H1 (cell line): ENCODE data around the gene DNAL1. TPM values are rescaled to one million over a fixed set of nuclear protein-coding genes. Genes with fewer than 3 reads are reported as not detected.

Source experiments
- CTCF ChIA-PET: fragments of 300-600 bp; sonication (Branson Sonifier 250); formaldehyde crosslinking; loops from one replicate; lab custom pipeline; 2021; ENCODE audit not compliant: partially characterized antibody; lab: Charles Lee
- POLR2A ChIA-PET: fragments of 300-600 bp; sonication (Branson Sonifier 250); formaldehyde crosslinking; loops from one replicate; lab custom pipeline; 2021; ENCODE audit warnings: inconsistent platforms; ENCODE audit not compliant: partially characterized antibody; lab: Charles Lee
- DNase-seq, 2 experiments: peaks; one replicate each; pipeline versions ENCODE4 v3.0.0 to v3.0.0-alpha.2; 2010 to 2022; ENCODE audit warnings: low spot score in 2 of 2, low read depth in 1 of 2, mixed read lengths in 1 of 2
- FAIRE-seq: peaks from 2 replicates; lab custom pipeline; 2011; peaks lifted over from hg19 to GRCh38; lab: Jason Lieb, UNC
- H2AFZ ChIP-seq: 2 replicates; pipeline ENCODE4 v1.8.1; 2012; ENCODE audit warnings: low read length, inconsistent platforms
- H2AK5ac ChIP-seq: 2 replicates; pipeline ENCODE4 v1.6.1; 2013; ENCODE audit warnings: low read depth, low read length
- H2BK120ac ChIP-seq: replicated peaks from 2 replicates; pipeline ENCODE3; 2013; ENCODE audit warnings: low read depth, low read length, inconsistent platforms
- H2BK12ac ChIP-seq: 2 replicates; pipeline ENCODE4 v1.6.1; 2013; ENCODE audit warnings: low read depth, low read length
- H2BK15ac ChIP-seq: 2 replicates; pipeline ENCODE4 v1.6.1; 2013; ENCODE audit warnings: low read length
- H2BK20ac ChIP-seq: 2 replicates; pipeline ENCODE4 v1.6.1; 2013; ENCODE audit warnings: low read length
- H2BK5ac ChIP-seq: 2 replicates; pipeline ENCODE4 v1.6.1; 2013; ENCODE audit warnings: low read depth, low read length
- H3K14ac ChIP-seq: 2 replicates; pipeline ENCODE4 v1.6.1; 2013; ENCODE audit warnings: inconsistent platforms; ENCODE audit not compliant: insufficient read length
- H3K18ac ChIP-seq: 2 replicates; pipeline ENCODE4 v1.6.1; 2013; ENCODE audit warnings: low read length; ENCODE audit errors: extremely low read depth
- H3K23ac ChIP-seq: 2 replicates; pipeline ENCODE4 v1.6.1; 2013; ENCODE audit warnings: inconsistent platforms; ENCODE audit not compliant: insufficient read length
- H3K23me2 ChIP-seq: 2 replicates; pipeline ENCODE4 v1.6.1; 2013; ENCODE audit warnings: low read depth, low read length
- H3K27ac ChIP-seq: 2 replicates; pipeline ENCODE4 v1.6.1; 2011; ENCODE audit warnings: low read depth, low read length, inconsistent platforms
- H3K27me3 ChIP-seq, 4 experiments: replicated peaks in 1 of 4; 1 replicate in 1 of 4; 2 replicates in 3 of 4; pipeline versions ENCODE4 v1.6.1 to v1.8.1; 2011 to 2013; ENCODE audit warnings: low read length in 3 of 4, mild to moderate bottlenecking in 3 of 4, inconsistent platforms in 2 of 4, mixed read lengths in 2 of 4, moderate library complexity in 1 of 4; ENCODE audit not compliant: control insufficient read depth in 3 of 4, insufficient read depth in 3 of 4; ENCODE audit errors: extremely low read depth in 1 of 4
- H3K36me3 ChIP-seq, 4 experiments: 2 replicates each; pipeline versions ENCODE4 v1.6.1 to v1.8.1; 2011 to 2013; ENCODE audit warnings: mild to moderate bottlenecking in 4 of 4, low read length in 3 of 4, moderate library complexity in 2 of 4, control low read depth in 1 of 4, inconsistent platforms in 1 of 4; ENCODE audit not compliant: insufficient read depth in 4 of 4, control insufficient read depth in 2 of 4
- H3K4ac ChIP-seq: replicated peaks from 2 replicates; pipeline ENCODE3; 2013; ENCODE audit warnings: low read length, low read depth, mixed read lengths, inconsistent platforms; ENCODE audit not compliant: insufficient read length
- H3K4me1 ChIP-seq, 4 experiments: replicated peaks in 1 of 4; 1 replicate in 1 of 4; 2 replicates in 3 of 4; pipeline versions ENCODE4 v1.6.1 to v1.8.1; 2011 to 2013; ENCODE audit warnings: low read length in 3 of 4, inconsistent platforms in 2 of 4, mixed read lengths in 1 of 4; ENCODE audit not compliant: insufficient read depth in 4 of 4, control insufficient read depth in 3 of 4
- H3K4me2 ChIP-seq, 2 experiments: 2 replicates each; pipeline versions ENCODE4 v1.6.1 to v1.8.1; 2011 to 2013; ENCODE audit warnings: low read depth in 2 of 2, low read length in 2 of 2, control low read depth in 1 of 2, inconsistent platforms in 1 of 2, mild to moderate bottlenecking in 1 of 2; ENCODE audit not compliant: insufficient read depth in 1 of 2
- H3K4me3 ChIP-seq, 4 experiments: fragments of 200-600, 300-600 bp in 1 of 4; sonication (generic), shearing (Covaris generic), sonication (Bioruptor Twin) in 1 of 4; 2 replicates each; pipeline versions ENCODE4 v1.5.1 to v1.8.1; 2011 to 2016; ENCODE audit warnings: low read length in 4 of 4, low read depth in 3 of 4, control low read depth in 2 of 4, inconsistent platforms in 2 of 4, mild to moderate bottlenecking in 2 of 4, mixed read lengths in 1 of 4, moderate library complexity in 1 of 4; ENCODE audit not compliant: insufficient read depth in 2 of 4; ENCODE audit errors: extremely low read depth in 1 of 4
- H3K56ac ChIP-seq: replicated peaks from 2 replicates; pipeline ENCODE3; 2013; ENCODE audit warnings: low read depth, mild to moderate bottlenecking, mixed read lengths, low read length, inconsistent platforms; ENCODE audit not compliant: insufficient read length
- H3K79me1 ChIP-seq: 2 replicates; pipeline ENCODE4 v1.6.1; 2013; ENCODE audit warnings: low read depth, low read length, control low read depth
- H3K79me2 ChIP-seq, 2 experiments: 2 replicates each; pipeline versions ENCODE4 v1.6.1 to v1.8.1; 2012 to 2013; ENCODE audit warnings: low read length in 2 of 2, mild to moderate bottlenecking in 2 of 2, inconsistent platforms in 1 of 2; ENCODE audit not compliant: insufficient read depth in 2 of 2, control insufficient read depth in 1 of 2
- H3K9ac ChIP-seq, 4 experiments: replicated peaks in 1 of 4; 1 replicate in 1 of 4; 2 replicates in 3 of 4; pipeline versions ENCODE4 v1.6.1 to v1.8.1; 2011 to 2013; ENCODE audit warnings: low read depth in 3 of 4, low read length in 3 of 4, control low read depth in 2 of 4, mild to moderate bottlenecking in 2 of 4, moderate library complexity in 2 of 4, inconsistent platforms in 1 of 4; ENCODE audit errors: extremely low read depth in 1 of 4
- H3K9me3 ChIP-seq, 2 experiments: 2 replicates each; pipeline versions ENCODE4 v1.6.1 to v1.8.1; 2012 to 2013; ENCODE audit warnings: mild to moderate bottlenecking in 2 of 2, moderate library complexity in 2 of 2, control low read depth in 1 of 2, inconsistent platforms in 1 of 2, low read depth in 1 of 2, low read length in 1 of 2, mixed read lengths in 1 of 2; ENCODE audit not compliant: insufficient read depth in 2 of 2
- H4K20me1 ChIP-seq, 2 experiments: replicated peaks in 1 of 2; 2 replicates each; pipeline versions ENCODE3 to v1.8.1; 2011 to 2013; ENCODE audit warnings: inconsistent platforms in 2 of 2, low read length in 2 of 2, mild to moderate bottlenecking in 1 of 2; ENCODE audit not compliant: insufficient read depth in 2 of 2, control insufficient read depth in 1 of 2
- H4K5ac ChIP-seq: 2 replicates; pipeline ENCODE4 v1.6.1; 2013; ENCODE audit warnings: low read length, low read depth, mixed read lengths, inconsistent platforms; ENCODE audit not compliant: insufficient read length
- H4K8ac ChIP-seq: 2 replicates; pipeline ENCODE4 v1.8.0; 2013; ENCODE audit warnings: mild to moderate bottlenecking, moderate library complexity, low read length, inconsistent platforms; ENCODE audit not compliant: insufficient read depth; ENCODE audit errors: extremely low read depth
- H4K91ac ChIP-seq: replicated peaks from 2 replicates; pipeline ENCODE3; 2013; ENCODE audit warnings: low read length, mixed read lengths, inconsistent platforms; ENCODE audit not compliant: insufficient read length
- BACH1 ChIP-seq: IDR thresholded peaks from 2 replicates; pipeline ENCODE4 v1.6.1; 2012; ENCODE audit warnings: low read length, improper control_type of control experiment
- CBX8 ChIP-seq: fragments of 300-800, 300-1000 bp; sonication (generic); IDR thresholded peaks from 2 replicates; pipeline ENCODE4 v1.7.1; 2016; ENCODE audit warnings: low read depth, low read length, borderline replicate concordance
- CHD1 ChIP-seq: IDR thresholded peaks from 2 replicates; pipeline ENCODE4 v1.6.1; 2012; ENCODE audit warnings: low read depth, low read length, improper control_type of control experiment
- EZH2 ChIP-seq: fragments of 200-600 bp; sonication (generic); IDR thresholded peaks from 2 replicates; pipeline ENCODE4 v1.7.1; 2012; ENCODE audit warnings: low read depth, mild to moderate bottlenecking, moderate library complexity, low read length, inconsistent platforms; ENCODE audit not compliant: severe bottlenecking
- JUN ChIP-seq: IDR thresholded peaks from 2 replicates; pipeline ENCODE4 v1.6.1; 2011; ENCODE audit warnings: low read depth, mild to moderate bottlenecking, improper control_type of control experiment, low read length
- JUND ChIP-seq: IDR thresholded peaks from 2 replicates; pipeline ENCODE4 v1.6.1; 2011; ENCODE audit warnings: mild to moderate bottlenecking, improper control_type of control experiment, low read length
- POU5F1 ChIP-seq: IDR thresholded peaks from 2 replicates; pipeline ENCODE4 v1.6.1; 2011; ENCODE audit warnings: low read depth, mild to moderate bottlenecking, low read length, moderate library complexity
- RAD21 ChIP-seq, 2 experiments: IDR thresholded peaks in 1 of 2; conservative IDR thresholded peaks in 1 of 2; 2 replicates each; pipeline ENCODE4 v1.6.1; 2011; ENCODE audit warnings: low read depth in 2 of 2, low read length in 2 of 2, improper control_type of control experiment in 1 of 2, inconsistent platforms in 1 of 2, mild to moderate bottlenecking in 1 of 2, moderate library complexity in 1 of 2
- SP4 ChIP-seq: IDR thresholded peaks from 2 replicates; pipeline ENCODE4 v1.6.1; 2012; ENCODE audit warnings: low read length, inconsistent platforms
- SRF ChIP-seq: IDR thresholded peaks from 2 replicates; pipeline ENCODE4 v1.6.1; 2011; ENCODE audit warnings: mild to moderate bottlenecking, low read depth, low read length, moderate library complexity
- SUZ12 ChIP-seq: fragments of 200-600 bp; sonication (generic); IDR thresholded peaks from 2 replicates; pipeline ENCODE4 v1.6.1; 2012; ENCODE audit warnings: mild to moderate bottlenecking, inconsistent platforms, low read length, moderate library complexity, mixed read lengths
- TEAD4 ChIP-seq: IDR thresholded peaks from 2 replicates; pipeline ENCODE4 v1.6.1; 2012; ENCODE audit warnings: low read depth, low read length, inconsistent platforms, mixed read lengths
- YY1 ChIP-seq: IDR thresholded peaks from 2 replicates; pipeline ENCODE4 v1.6.1; 2011; ENCODE audit warnings: low read depth, mild to moderate bottlenecking, low read length
- WGBS, 2 experiments: shearing (Covaris generic) in 1 of 2; methylation state at CpG; one replicate each; pipeline versions ENCODE4 v1.1.6 to v1.1.7; 2013 to 2015; ENCODE audit warnings: low lambda C conversion rate in 2 of 2, mixed read lengths in 2 of 2, inconsistent platforms in 1 of 2, low coverage in 1 of 2, missing lambda C conversion rate in 1 of 2; ENCODE audit not compliant: insufficient replicate concordance in 2 of 2, insufficient coverage in 1 of 2, insufficient read length in 1 of 2; ENCODE audit errors: extremely low coverage in 1 of 2, missing lambda C conversion rate in 1 of 2; 5-methylcytosine and 5-hydroxymethylcytosine counted together
- polyA plus RNA-seq, 7 experiments: library from polyadenylated mRNA; depleted of rRNA in 3 of 7; stranded (reverse) in 5 of 7; unstranded in 2 of 7; fragments of >200 nt in 5 of 7; fragments of 200-250 nt in 2 of 7; gene quantifications; 1 replicate in 5 of 7; 2 replicates in 1 of 7; 4 replicates in 1 of 7; pipeline versions ENCODE4 v1.2.1 to v1.2.3, GENCODE V29; 2011 to 2013; ENCODE audit warnings: missing spikeins in 2 of 7, mixed read lengths in 2 of 7
- total RNA-seq: library from RNA; stranded (reverse); fragmentation: NEBNext Ultra II Directional; extraction: Animal tissue kit (Norgen Biotek cat#: 25700); gene quantifications from 2 replicates; pipeline ENCODE4 v1.2.1, GENCODE V29; 2021

Gene DNAL1
- total and polyA plus RNA-seq, 2 of the 8 experiments (the other 6 are each of a cell fraction or from before 2014, with no cell fraction given), result 2.8 to 16.8 TPM

- no peak overlapping the region for H2AFZ ChIP-seq
Observed at GRCh38 chr14:73602994-73603393, 41.8 kb upstream of the DNAL1 start.

More at GRCh38 chr14:73602994-73603393, 41.8 kb upstream of the DNAL1 start:
- POLR2A ChIA-PET, result no interaction called here
- no peak overlapping the region for H2AK5ac ChIP-seq
- no peak overlapping the region for H4K91ac ChIP-seq
- H3K23me2 ChIP-seq, result no peaks in the 10 kb centered on the region
- FAIRE-seq (no peak), DNase-seq (no peak)
- no peak overlapping the region for H2BK20ac ChIP-seq
- H2BK15ac ChIP-seq, result no peak overlapping the region
- H3K23ac ChIP-seq, result no peak overlapping the region
- H4K8ac ChIP-seq, result no peak overlapping the region
- WGBS, 2 experiments, result 82% methylated on average over 3 of the region's 3 CpGs; no CpG with 5 or more reads in 1 of the 2 experiments
- H4K5ac ChIP-seq, result no peak overlapping the region
- no peaks in the 10 kb centered on the region for H3K79me1 ChIP-seq
- H2BK5ac ChIP-seq, result no peak overlapping the region
- no peak overlapping the region for H3K4ac ChIP-seq
- no peak overlapping the region for H3K18ac ChIP-seq
- no peak overlapping the region for H2BK12ac ChIP-seq
- H3K14ac ChIP-seq, result no peak overlapping the region
- H3K9me3 ChIP-seq, result peaks cover 3 to 6% of the 10 kb centered on the region in 2 experiments; a peak in 1 of 4 replicates
- H2BK120ac ChIP-seq, result no peak overlapping the region
- H3K36me3 ChIP-seq, result no peaks in the 10 kb centered on the region
- H3K79me2 ChIP-seq, result no peaks in the 10 kb centered on the region
- H3K9ac ChIP-seq, result no peak overlapping the region
- no peak overlapping the region for H3K4me3 ChIP-seq
- H3K4me1 ChIP-seq, result no peaks in the 10 kb centered on the region
- H3K27ac ChIP-seq, result no peak overlapping the region
- TF ChIP-seq JUN (no peak), CHD1 (no peak), POU5F1 (no peak), CBX8 (no peak), RAD21 (IDR thresholded peaks at IDR 0.05 in 1 of 2, conservative IDR thresholded peaks at IDR 0.05 in 1 of 2; ENCODE audit: low read depth in 2 of 2, low read length in 2 of 2) (no peak), SRF (no peak), SP4 (no peak), EZH2 (no peak), BACH1 (no peak), TEAD4 (no peak), SUZ12 (no peak), YY1 (no peak), JUND (no peak)
- H3K4me2 ChIP-seq, result no peak overlapping the region
- no peak overlapping the region for H3K56ac ChIP-seq
- no peaks in the 10 kb centered on the region for H4K20me1 ChIP-seq
- H3K27me3 ChIP-seq, result no peaks in the 10 kb centered on the region
- CTCF ChIA-PET, result interaction anchor here (0.6 to 1.0 kb wide), 2 partner anchors 39 to 80 kb away, joined by 3 read pairs; no protein-coding TSS in a partner anchor
